ENCODE measurements around the gene MMP12.
"Not testable (repeated sequence)": the region's sequence is repeated elsewhere in the genome, so short reads cannot be mapped to it uniquely, and the experiment has no call there.

The MMP12 gene

GRCh38 chr11:102883141-102883540 lies 8.4 kb upstream of the MMP12 start:
- DNase-seq (ENCODE audit: low read depth) = no peak
- H3K4me3 ChIP-seq (ENCODE audit: low read depth, low read length) = no peak overlapping the region
- no peak for TF ChIP-seq MYC (IDR thresholded peaks at IDR 0.05; ENCODE audit: low read depth, low read length)
- TF ChIP-seq, protein P1, sequence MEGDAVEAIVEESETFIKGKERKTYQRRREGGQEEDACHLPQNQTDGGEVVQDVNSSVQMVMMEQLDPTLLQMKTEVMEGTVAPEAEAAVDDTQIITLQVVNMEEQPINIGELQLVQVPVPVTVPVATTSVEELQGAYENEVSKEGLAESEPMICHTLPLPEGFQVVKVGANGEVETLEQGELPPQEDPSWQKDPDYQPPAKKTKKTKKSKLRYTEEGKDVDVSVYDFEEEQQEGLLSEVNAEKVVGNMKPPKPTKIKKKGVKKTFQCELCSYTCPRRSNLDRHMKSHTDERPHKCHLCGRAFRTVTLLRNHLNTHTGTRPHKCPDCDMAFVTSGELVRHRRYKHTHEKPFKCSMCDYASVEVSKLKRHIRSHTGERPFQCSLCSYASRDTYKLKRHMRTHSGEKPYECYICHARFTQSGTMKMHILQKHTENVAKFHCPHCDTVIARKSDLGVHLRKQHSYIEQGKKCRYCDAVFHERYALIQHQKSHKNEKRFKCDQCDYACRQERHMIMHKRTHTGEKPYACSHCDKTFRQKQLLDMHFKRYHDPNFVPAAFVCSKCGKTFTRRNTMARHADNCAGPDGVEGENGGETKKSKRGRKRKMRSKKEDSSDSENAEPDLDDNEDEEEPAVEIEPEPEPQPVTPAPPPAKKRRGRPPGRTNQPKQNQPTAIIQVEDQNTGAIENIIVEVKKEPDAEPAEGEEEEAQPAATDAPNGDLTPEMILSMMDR (IDR thresholded peaks at IDR 0.05; ENCODE audit: low read depth, low read length) = no peak
- TF ChIP-seq, protein P2, sequence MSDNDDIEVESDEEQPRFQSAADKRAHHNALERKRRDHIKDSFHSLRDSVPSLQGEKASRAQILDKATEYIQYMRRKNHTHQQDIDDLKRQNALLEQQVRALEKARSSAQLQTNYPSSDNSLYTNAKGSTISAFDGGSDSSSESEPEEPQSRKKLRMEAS (IDR thresholded peaks at IDR 0.05; ENCODE audit: low read depth, low read length) = no peak
- no peak for TF ChIP-seq POLR2A (IDR thresholded peaks at IDR 0.05; ENCODE audit: extremely low read depth, insufficient read length)

- H3K4me3 ChIP-seq (ENCODE audit: low read depth, low read length) = no peak overlapping the region
- no peak for TF ChIP-seq POLR2A (IDR thresholded peaks at IDR 0.05; ENCODE audit: extremely low read depth, insufficient read length)
- DNase-seq (ENCODE audit: low read depth) = peak; percentile 58
Observed at GRCh38 chr11:102882389-102883024, 7.7 kb upstream of the MMP12 start.

- TF ChIP-seq MYC (IDR thresholded peaks at IDR 0.05; ENCODE audit: low read depth, low read length) = no peak
- TF ChIP-seq POLR2A (IDR thresholded peaks at IDR 0.05; ENCODE audit: extremely low read depth, insufficient read length) = no peak
- TF ChIP-seq, protein P1 (IDR thresholded peaks at IDR 0.05; ENCODE audit: low read depth, low read length) = no peak
- TF ChIP-seq, protein P2 (IDR thresholded peaks at IDR 0.05; ENCODE audit: low read depth, low read length) = no peak
- H3K4me3 ChIP-seq (ENCODE audit: low read depth, low read length) = no peak overlapping the region
- DNase-seq (ENCODE audit: low read depth) = no peak
Observed at GRCh38 chr11:102879801-102880200, 5.0 kb upstream of the MMP12 start.

- DNase-seq (ENCODE audit: low read depth) = no peak
- no peak overlapping the region for H3K4me3 ChIP-seq (ENCODE audit: low read depth, low read length)
- no peak for TF ChIP-seq MYC (IDR thresholded peaks at IDR 0.05; ENCODE audit: low read depth, low read length)
- TF ChIP-seq, protein P2 (IDR thresholded peaks at IDR 0.05; ENCODE audit: low read depth, low read length) = no peak
- no peak for TF ChIP-seq POLR2A (IDR thresholded peaks at IDR 0.05; ENCODE audit: extremely low read depth, insufficient read length)
- TF ChIP-seq, protein P1 (IDR thresholded peaks at IDR 0.05; ENCODE audit: low read depth, low read length) = no peak
Observed at GRCh38 chr11:102878595-102878994, 3.8 kb upstream of the MMP12 start.

DNA sequence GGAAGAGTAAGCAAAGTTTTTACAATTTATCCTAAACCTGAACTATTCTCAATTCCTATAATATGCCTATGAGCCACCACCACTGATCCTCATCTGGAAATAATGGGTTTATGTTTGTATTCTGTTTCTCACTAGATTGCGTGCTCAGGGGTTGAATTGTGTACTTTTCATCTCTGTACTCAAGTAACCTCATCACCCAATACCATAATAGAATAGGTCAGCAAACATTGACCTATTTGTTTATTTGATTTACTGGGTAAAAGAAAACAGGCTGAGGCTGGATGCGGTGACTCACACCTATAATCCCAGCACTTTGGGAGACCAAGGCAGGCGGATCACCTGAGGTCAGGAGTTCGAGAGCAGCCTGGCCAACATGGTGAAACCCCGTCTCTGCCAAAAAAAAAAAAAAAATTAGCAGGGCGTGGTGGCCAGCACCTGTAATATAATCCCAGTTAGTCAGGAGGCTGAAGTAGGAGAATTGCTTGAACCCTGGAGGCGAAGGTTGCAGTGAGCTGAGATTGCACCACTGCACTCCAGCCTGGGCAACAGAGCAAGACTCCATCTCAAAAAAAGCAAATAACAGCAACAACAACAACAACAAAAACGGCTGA lies 5.3 kb downstream of the MMP12 start:
- DNase-seq (ENCODE audit: low read depth); H3K4me3 ChIP-seq (ENCODE audit: low read depth, low read length): not testable (repeated sequence)

GRCh38 chr11:102868339-102868738 lies 6.4 kb downstream of the MMP12 start:
- TF ChIP-seq, protein P1 (IDR thresholded peaks at IDR 0.05; ENCODE audit: low read depth, low read length) = no peak
- TF ChIP-seq, protein P2 (IDR thresholded peaks at IDR 0.05; ENCODE audit: low read depth, low read length) = no peak
- TF ChIP-seq POLR2A (IDR thresholded peaks at IDR 0.05; ENCODE audit: extremely low read depth, insufficient read length) (no peak), MYC (IDR thresholded peaks at IDR 0.05; ENCODE audit: low read depth, low read length) (no peak)
- no peak for DNase-seq (ENCODE audit: low read depth)
- H3K4me3 ChIP-seq (ENCODE audit: low read depth, low read length) = no peak overlapping the region

DNA sequence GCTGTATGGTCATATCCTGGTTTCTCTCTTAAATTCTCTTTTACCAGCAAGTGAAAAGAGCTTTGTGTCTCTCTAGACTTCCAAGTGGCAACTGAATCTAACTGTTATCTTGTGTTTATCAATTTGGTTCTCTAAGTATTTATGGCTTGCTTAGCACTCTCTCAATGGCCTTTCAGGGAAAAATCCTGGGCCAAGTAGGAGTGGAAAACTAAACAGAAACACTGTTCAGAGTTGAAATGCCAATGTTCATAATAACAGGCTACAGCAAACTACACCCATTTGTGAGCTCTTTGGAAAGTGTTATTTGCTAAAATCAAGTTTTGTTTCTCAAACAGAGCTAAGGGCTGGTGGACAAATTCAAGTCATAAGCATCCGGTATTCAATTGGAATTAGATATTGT lies 10.1 kb downstream of the MMP12 start:
- no peak for DNase-seq (ENCODE audit: low read depth)
- H3K4me3 ChIP-seq (ENCODE audit: low read depth, low read length) = no peak overlapping the region
- TF ChIP-seq, protein P2 (IDR thresholded peaks at IDR 0.05; ENCODE audit: low read depth, low read length) = no peak
- TF ChIP-seq POLR2A (IDR thresholded peaks at IDR 0.05; ENCODE audit: extremely low read depth, insufficient read length) = no peak
- TF ChIP-seq MYC (IDR thresholded peaks at IDR 0.05; ENCODE audit: low read depth, low read length) = no peak
- TF ChIP-seq, protein P1 (IDR thresholded peaks at IDR 0.05; ENCODE audit: low read depth, low read length) = no peak

Data from NB4 (cell line).